Measurements from ENCODE around the gene CYP19A1.

The CYP19A1 gene

DNA sequence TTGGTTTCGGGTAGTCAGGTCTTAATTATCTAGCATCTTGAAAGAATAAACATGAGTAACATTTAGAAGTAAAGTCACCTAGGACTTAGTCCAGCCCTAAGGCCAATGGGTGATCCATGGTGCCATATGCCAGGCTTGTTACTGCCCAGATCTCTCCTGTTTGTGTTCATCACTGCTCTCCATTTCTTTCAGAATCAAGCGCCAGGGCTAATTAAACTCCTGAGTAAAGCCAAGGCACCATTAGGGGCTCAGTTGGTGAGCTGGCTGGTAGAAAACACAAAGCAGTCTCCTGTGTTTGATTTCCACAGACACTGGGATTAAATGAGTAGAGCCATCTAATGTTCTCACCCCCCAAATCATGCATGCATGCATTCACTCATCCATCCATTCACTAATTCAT, 11.3 kb downstream of the CYP19A1 start:
- Histone ChIP-seq H3K79me2 (ENCODE audit: insufficient read depth, low read depth) (no peaks in the 10 kb centered on the region), H3K27ac (no peak overlapping the region), H2AFZ (ENCODE audit: low read depth) (no peak overlapping the region), H3K36me3 (ENCODE audit: insufficient read depth) (no peaks in the 10 kb centered on the region), H4K20me1 (ENCODE audit: insufficient read depth) (no peaks in the 10 kb centered on the region), H3K27me3 (ENCODE audit: insufficient read depth, low read depth) (no peaks in the 10 kb centered on the region), H3K4me2 (no peak overlapping the region), H3K9ac (no peak overlapping the region), H3K4me3 (IDR thresholded peaks at IDR 0.05; ENCODE audit: insufficient read depth, low read depth, low read length) (no peak overlapping the region), H3K4me1 (ENCODE audit: low read depth, poor library complexity, severe bottlenecking) (no peaks in the 10 kb centered on the region)
- TF ChIP-seq, protein P1, sequence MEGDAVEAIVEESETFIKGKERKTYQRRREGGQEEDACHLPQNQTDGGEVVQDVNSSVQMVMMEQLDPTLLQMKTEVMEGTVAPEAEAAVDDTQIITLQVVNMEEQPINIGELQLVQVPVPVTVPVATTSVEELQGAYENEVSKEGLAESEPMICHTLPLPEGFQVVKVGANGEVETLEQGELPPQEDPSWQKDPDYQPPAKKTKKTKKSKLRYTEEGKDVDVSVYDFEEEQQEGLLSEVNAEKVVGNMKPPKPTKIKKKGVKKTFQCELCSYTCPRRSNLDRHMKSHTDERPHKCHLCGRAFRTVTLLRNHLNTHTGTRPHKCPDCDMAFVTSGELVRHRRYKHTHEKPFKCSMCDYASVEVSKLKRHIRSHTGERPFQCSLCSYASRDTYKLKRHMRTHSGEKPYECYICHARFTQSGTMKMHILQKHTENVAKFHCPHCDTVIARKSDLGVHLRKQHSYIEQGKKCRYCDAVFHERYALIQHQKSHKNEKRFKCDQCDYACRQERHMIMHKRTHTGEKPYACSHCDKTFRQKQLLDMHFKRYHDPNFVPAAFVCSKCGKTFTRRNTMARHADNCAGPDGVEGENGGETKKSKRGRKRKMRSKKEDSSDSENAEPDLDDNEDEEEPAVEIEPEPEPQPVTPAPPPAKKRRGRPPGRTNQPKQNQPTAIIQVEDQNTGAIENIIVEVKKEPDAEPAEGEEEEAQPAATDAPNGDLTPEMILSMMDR (conservative IDR thresholded peaks at IDR 0.05; ENCODE audit: low read depth, low read length) = no peak

DNA sequence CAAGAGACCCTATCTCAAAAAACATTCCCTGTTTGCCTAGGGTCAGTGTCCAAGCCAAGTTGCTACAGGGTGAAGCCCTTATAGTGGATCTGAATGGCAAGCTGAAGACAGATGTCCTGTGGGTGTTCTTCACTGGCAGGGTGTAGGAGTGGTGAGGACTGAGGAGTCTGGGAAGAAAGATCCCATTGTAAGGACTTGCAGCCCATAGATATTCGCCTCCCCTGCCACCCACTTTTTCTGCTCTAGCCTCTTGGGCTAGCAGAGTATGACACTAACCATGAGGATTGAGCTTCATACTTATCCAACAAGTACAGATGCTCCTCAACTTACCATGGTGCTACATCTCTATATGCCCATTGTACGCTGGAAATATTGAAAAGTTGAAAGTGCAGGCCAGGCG, 13.2 kb downstream of the CYP19A1 start:
- TF ChIP-seq, protein P1 (conservative IDR thresholded peaks at IDR 0.05; ENCODE audit: low read depth, low read length) = no peak
- H4K20me1 ChIP-seq (ENCODE audit: insufficient read depth) = no peaks in the 10 kb centered on the region
- no peak overlapping the region for H3K4me3 ChIP-seq (IDR thresholded peaks at IDR 0.05; ENCODE audit: insufficient read depth, low read depth, low read length)
- H3K9ac ChIP-seq = no peak overlapping the region
- H3K27me3 ChIP-seq (ENCODE audit: insufficient read depth, low read depth) = no peaks in the 10 kb centered on the region
- H3K79me2 ChIP-seq (ENCODE audit: insufficient read depth, low read depth) = no peaks in the 10 kb centered on the region
- no peaks in the 10 kb centered on the region for H3K4me1 ChIP-seq (ENCODE audit: low read depth, poor library complexity, severe bottlenecking)
- H2AFZ ChIP-seq (ENCODE audit: low read depth) = no peak overlapping the region
- H3K27ac ChIP-seq = no peak overlapping the region
- no peak overlapping the region for H3K4me2 ChIP-seq
- H3K36me3 ChIP-seq (ENCODE audit: insufficient read depth) = no peaks in the 10 kb centered on the region

DNA sequence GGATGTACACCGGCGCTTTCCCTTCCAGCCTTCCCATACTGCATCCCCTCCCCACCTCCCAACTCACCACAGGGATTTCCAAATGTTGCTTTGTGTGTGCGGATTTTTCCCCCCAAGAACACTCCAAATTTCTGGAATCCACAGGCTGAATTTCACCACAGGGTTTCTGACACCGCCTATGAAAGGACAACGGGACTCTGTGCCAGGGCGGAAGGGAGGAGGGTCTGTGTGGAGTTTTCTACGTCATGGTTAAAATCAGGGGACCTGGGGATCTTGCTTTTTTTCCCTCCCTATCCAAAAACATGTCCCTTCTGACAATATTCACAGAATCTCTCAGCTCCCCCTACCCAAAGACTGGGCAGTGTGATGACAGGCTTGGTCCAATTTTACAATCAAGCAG, 14.6 kb downstream of the CYP19A1 start:
- no peak overlapping the region for H2AFZ ChIP-seq (ENCODE audit: low read depth)

DNA sequence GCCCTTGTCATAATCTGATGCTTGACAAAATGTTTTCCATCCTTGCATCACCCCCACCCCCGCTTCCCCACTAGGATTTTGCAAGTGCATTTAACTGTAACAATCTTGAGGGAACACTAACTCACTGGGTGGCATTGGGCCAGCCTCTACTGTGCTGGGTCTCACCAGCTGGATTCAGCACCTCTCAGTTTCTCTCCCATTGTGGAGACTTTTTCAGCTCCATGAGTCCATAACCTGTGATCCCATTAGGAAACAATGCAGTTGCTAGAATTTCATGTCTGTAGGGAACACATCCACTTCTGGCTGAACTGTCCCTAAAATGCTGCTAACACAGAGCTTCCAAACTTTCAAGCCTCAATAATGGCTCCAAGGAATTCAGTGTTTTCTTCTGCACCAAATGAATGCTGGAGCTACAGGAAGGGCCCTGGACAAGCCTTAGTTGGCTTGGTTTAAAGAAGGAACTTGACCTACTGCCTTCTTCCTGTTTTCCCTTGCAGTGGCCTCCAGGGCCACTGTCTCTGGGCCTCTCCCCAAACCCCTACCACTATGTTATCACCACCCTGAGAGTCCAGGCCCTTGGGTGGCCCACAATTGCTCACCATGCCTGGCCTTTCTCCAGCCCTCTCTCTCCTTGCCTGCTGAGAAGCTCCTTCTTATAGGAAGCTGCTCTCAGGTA, 15.6 kb downstream of the CYP19A1 start:
- Histone ChIP-seq H3K27ac (no peak overlapping the region), H3K4me2 (no peak overlapping the region), H3K4me1 (ENCODE audit: low read depth, poor library complexity, severe bottlenecking) (no peaks in the 10 kb centered on the region), H3K9ac (no peak overlapping the region), H2AFZ (ENCODE audit: low read depth) (no peak overlapping the region), H3K27me3 (ENCODE audit: insufficient read depth, low read depth) (no peaks in the 10 kb centered on the region), H3K79me2 (ENCODE audit: insufficient read depth, low read depth) (no peaks in the 10 kb centered on the region), H4K20me1 (ENCODE audit: insufficient read depth) (no peaks in the 10 kb centered on the region), H3K36me3 (ENCODE audit: insufficient read depth) (no peaks in the 10 kb centered on the region), H3K4me3 (IDR thresholded peaks at IDR 0.05; ENCODE audit: insufficient read depth, low read depth, low read length) (no peak overlapping the region)
- TF ChIP-seq, protein P1 (conservative IDR thresholded peaks at IDR 0.05; ENCODE audit: low read depth, low read length) = no peak

More for the DNA sequence above, 14.6 kb downstream of the CYP19A1 start:
- no peak overlapping the region for H3K4me3 ChIP-seq (IDR thresholded peaks at IDR 0.05; ENCODE audit: insufficient read depth, low read depth, low read length)
- no peak overlapping the region for H3K4me2 ChIP-seq
- TF ChIP-seq, protein P1 (conservative IDR thresholded peaks at IDR 0.05; ENCODE audit: low read depth, low read length) = no peak
- H3K36me3 ChIP-seq (ENCODE audit: insufficient read depth) = no peaks in the 10 kb centered on the region
- H3K4me1 ChIP-seq (ENCODE audit: low read depth, poor library complexity, severe bottlenecking) = no peaks in the 10 kb centered on the region
- no peak overlapping the region for H3K9ac ChIP-seq
- no peaks in the 10 kb centered on the region for H4K20me1 ChIP-seq (ENCODE audit: insufficient read depth)
- H3K27ac ChIP-seq = no peak overlapping the region
- no peaks in the 10 kb centered on the region for H3K27me3 ChIP-seq (ENCODE audit: insufficient read depth, low read depth)
- no peaks in the 10 kb centered on the region for H3K79me2 ChIP-seq (ENCODE audit: insufficient read depth, low read depth)

All from KMS-11 (cell line).